Thoracic aorta (tissue), 2 donors: ENCODE data around the gene POLK. TPM values are rescaled to one million over a fixed set of nuclear protein-coding genes. Genes with fewer than 3 reads are reported as not detected.

ENCODE experiments used
- ATAC-seq: fragments of 150-250 bp; one replicate; pipeline ENCODE4 v1.8.0; 2017; ENCODE audit warnings: low read depth; ENCODE audit not compliant: insufficient number of reproducible peaks, low FRiP score
- DNase-seq: peaks from one replicate; pipeline ENCODE4 v3.0.0-alpha.2; 2020; ENCODE audit warnings: low spot score
- H3K27ac ChIP-seq, 2 donors: fragments of 200-600 bp; sonication (generic); 1 replicate in 1 of 2; 2 replicates in 1 of 2; pipeline ENCODE4 v1.5.1; 2016; ENCODE audit warnings: mild to moderate bottlenecking in 2 of 2, moderate library complexity in 2 of 2
- H3K27me3 ChIP-seq: fragments of 200-600 bp; sonication (generic); replicated peaks from 2 replicates; pipeline ENCODE4 v1.6.0; 2016; ENCODE audit warnings: mild to moderate bottlenecking; ENCODE audit not compliant: insufficient read depth
- H3K36me3 ChIP-seq: fragments of 200-600 bp; sonication (generic); one replicate; pipeline ENCODE4 v1.5.1; 2016
- H3K4me1 ChIP-seq, 2 donors: fragments of 200-600 bp; sonication (generic); 1 replicate in 1 of 2; 2 replicates in 1 of 2; pipeline versions ENCODE4 v1.5.1 to v1.6.0; 2016; ENCODE audit warnings: low read depth in 2 of 2, mild to moderate bottlenecking in 1 of 2; ENCODE audit not compliant: control insufficient read depth in 1 of 2
- H3K4me3 ChIP-seq: fragments of 200-600 bp; sonication (generic); 2 replicates; pipeline ENCODE4 v1.5.1; 2016; ENCODE audit warnings: mild to moderate bottlenecking
- H3K9me3 ChIP-seq: fragments of 200-600 bp; sonication (generic); 2 replicates; pipeline ENCODE4 v1.5.1; 2016
- CTCF ChIP-seq: fragments of 200-600 bp; sonication (generic); IDR thresholded peaks from one replicate; pipeline ENCODE4 v1.5.1; 2019; ENCODE audit warnings: antibody characterized with exemption
- total RNA-seq, 2 donors: library from RNA; depleted of rRNA; stranded (reverse); fragments of >200 nt; gene quantifications; one replicate each; pipeline versions ENCODE4 v1.1.0 to v1.2.3, GENCODE V29; 2016

POLK gene
- total RNA-seq, 2 donors from 2014 or later = 48.2 to 51.4 TPM

- H3K9me3 ChIP-seq = peaks cover 17% of the 10 kb centered on the region
- no peak for ATAC-seq
- no peak for TF ChIP-seq CTCF
- H3K36me3 ChIP-seq = peaks cover 6% of the 10 kb centered on the region
- no peak overlapping the region for H3K27ac ChIP-seq
- peaks cover 18 to 21% of the 10 kb centered on the region in 2 donors for H3K4me1 ChIP-seq
- no peak for DNase-seq
- H3K27me3 ChIP-seq = no peaks in the 10 kb centered on the region
- H3K4me3 ChIP-seq = no peak overlapping the region
Observed at GRCh38 chr5:75519761-75520160, 8.1 kb downstream of the POLK start.

- Histone ChIP-seq H3K27ac (no peak overlapping the region), H3K27me3 (no peaks in the 10 kb centered on the region), H3K36me3 (peaks cover 6% of the 10 kb centered on the region), H3K4me3 (no peak overlapping the region), H3K4me1 (peaks cover 19 to 21% of the 10 kb centered on the region in 2 donors), H3K9me3 (peaks cover 17% of the 10 kb centered on the region)
- TF ChIP-seq CTCF = no peak
- DNase-seq (no peak), ATAC-seq (no peak)
Observed at GRCh38 chr5:75521195-75521594, 9.5 kb downstream of the POLK start.

GRCh38 chr5:75522025-75522424 lies 10.3 kb downstream of the POLK start:
- H3K36me3 ChIP-seq = peaks cover 6% of the 10 kb centered on the region
- no peak for TF ChIP-seq CTCF
- peak overlapping the region in 1 of 2 donors; percentile 56 for H3K27ac ChIP-seq
- no peak overlapping the region for H3K4me3 ChIP-seq
- no peaks in the 10 kb centered on the region for H3K27me3 ChIP-seq
- no peak for DNase-seq
- ATAC-seq = no peak
- peaks cover 19 to 21% of the 10 kb centered on the region in 2 donors for H3K4me1 ChIP-seq
- H3K9me3 ChIP-seq = peaks cover 17% of the 10 kb centered on the region

GRCh38 chr5:75522542-75522941 lies 10.9 kb downstream of the POLK start:
- no peak for ATAC-seq
- Histone ChIP-seq H3K4me1 (peaks cover 19 to 21% of the 10 kb centered on the region in 2 donors), H3K36me3 (peaks cover 6% of the 10 kb centered on the region), H3K27ac (peak overlapping the region in 1 of 2 donors; percentile 56), H3K4me3 (no peak overlapping the region), H3K27me3 (no peaks in the 10 kb centered on the region), H3K9me3 (peaks cover 17% of the 10 kb centered on the region)
- DNase-seq = no peak
- no peak for TF ChIP-seq CTCF

GRCh38 chr5:75523275-75523674 lies 11.6 kb downstream of the POLK start:
- Histone ChIP-seq H3K36me3 (peaks cover 6% of the 10 kb centered on the region), H3K27ac (no peak overlapping the region), H3K4me3 (no peak overlapping the region), H3K27me3 (no peaks in the 10 kb centered on the region), H3K4me1 (peaks cover 17 to 19% of the 10 kb centered on the region in 2 donors), H3K9me3 (peaks cover 17% of the 10 kb centered on the region)
- ATAC-seq = no peak
- no peak for DNase-seq
- no peak for TF ChIP-seq CTCF
